Ovary (tissue), 9 donors: ENCODE results near the gene CDK5RAP1. TPM values are rescaled to one million over a fixed set of nuclear protein-coding genes. Genes with fewer than 3 reads are reported as not detected.

ENCODE experiments used
- DNase-seq, 5 donors: peaks; one replicate each; pipeline ENCODE4 v3.0.0-alpha.2; 2019 to 2020
- H3K27ac ChIP-seq, 2 donors: fragments of 200-600 bp; one replicate each; pipeline versions ENCODE4 v1.5.1 to v1.8.0; 2019 to 2022
- H3K27me3 ChIP-seq: fragments of 200-600 bp; one replicate; pipeline ENCODE4 v1.8.0; 2022
- H3K36me3 ChIP-seq: fragments of 200-600 bp; sonication (generic); one replicate; pipeline ENCODE4 v1.5.1; 2019
- H3K4me1 ChIP-seq: one replicate; pipeline ENCODE4 v1.8.1; 2013; ENCODE audit warnings: mild to moderate bottlenecking, moderate library complexity; ENCODE audit not compliant: insufficient read depth
- H3K4me3 ChIP-seq: fragments of 200-600 bp; sonication (generic); one replicate; pipeline ENCODE4 v1.5.1; 2017
- H3K9me3 ChIP-seq, 2 donors: fragments of 200-600 bp in 1 of 2; sonication (generic) in 1 of 2; one replicate each; pipeline versions ENCODE4 v1.5.1 to v1.8.1; 2013 to 2019; ENCODE audit warnings: mild to moderate bottlenecking in 1 of 2, moderate library complexity in 1 of 2
- CTCF ChIP-seq, 3 donors: fragments of 450-650 bp in 2 of 3; fragments of 200-600 bp in 1 of 3; IDR thresholded peaks; one replicate each; pipeline versions ENCODE4 v1.5.1 to v1.8.0; 2016 to 2022; ENCODE audit warnings: antibody characterized with exemption in 3 of 3, mild to moderate bottlenecking in 1 of 3
- EP300 ChIP-seq: sonication (generic); formaldehyde crosslinking; IDR thresholded peaks from one replicate; pipeline ENCODE4 v1.6.1; 2017; ENCODE audit warnings: antibody characterized with exemption
- POLR2A ChIP-seq: fragments of 450-650 bp; IDR thresholded peaks from one replicate; pipeline ENCODE4 v1.6.1; 2017; ENCODE audit warnings: antibody characterized with exemption, mild to moderate bottlenecking, moderate library complexity
- WGBS, 3 donors: extraction: QIAGEN DNeasy Blood & Tissue Kit in 1 of 3; methylation state at CpG; one replicate each; pipeline versions ENCODE4 v1.1.5 to v1.1.7; 2013 to 2017; 5-methylcytosine and 5-hydroxymethylcytosine counted together
- intact Hi-C, 4 donors: fragments of 100-400 bp; cut with DNase I; formaldehyde crosslinking; loops; one replicate each; pipeline versions ENCODE4 v1.11.0 to v1.15.1; 2022 to 2023
- polyA plus RNA-seq, 2 donors: library from polyadenylated mRNA; stranded (reverse); fragments of 200-250 nt in 1 of 2; fragments of 350-450 nt in 1 of 2; fragmentation: Illumina TruSeq in 1 of 2; extraction: RNeasy Lipid Tissue Mini Kit (QIAGEN cat#74804) in 1 of 2; gene quantifications; one replicate each; pipeline ENCODE4 v1.2.3, GENCODE V29; 2013 to 2014
- total RNA-seq, 7 donors: library from RNA; depleted of rRNA in 2 of 7; stranded (reverse); fragments of >200 nt in 2 of 7; fragmentation: NEBNext Ultra II Directional in 3 of 7; extraction: Animal tissue kit (Norgen Biotek cat#: 25700) in 3 of 7; gene quantifications; one replicate each; pipeline versions ENCODE4 v1.1.0 to v1.2.4, GENCODE V29; 2016 to 2023
- donor health status: DM: no; HTN: no; CAD: no; lungs with moderate emphysema.
- donor health status: DM: no; HTN: no; CAD: no.
- donor health status: Bipolar disorder and iron deficiency.
- donor health status: DM: yes; HTN: yes; CAD: no.
- donor health status: DM: no; HTN: no; CAD: no.
- donor health status: DM: yes; HTN: yes; CAD: no.

Gene CDK5RAP1
- total and polyA plus RNA-seq, 9 donors, result 17.3 to 31.9 (median 19.4) TPM

GRCh38 chr20:33411711-33412483 is 10.6 kb upstream of the CDK5RAP1 start:
- Histone ChIP-seq H3K36me3 (no peaks in the 10 kb centered on the region), H3K4me3 (no peak overlapping the region), H3K27me3 (no peaks in the 10 kb centered on the region), H3K27ac (no peak overlapping the region), H3K9me3 (no peaks in the 10 kb centered on the region), H3K4me1 (no peaks in the 10 kb centered on the region)
- WGBS, 3 donors, result 90 to 93% (median 91%) methylated on average over 7 of the region's 7 CpGs
- DNase-seq, result no peak
- intact Hi-C loops, result no loop called here
- TF ChIP-seq EP300, result no peak
- no peak for TF ChIP-seq CTCF (IDR thresholded peaks at IDR 0.05)
- no peak for TF ChIP-seq POLR2A

- no peak overlapping the region for H3K4me3 ChIP-seq
- H3K27ac ChIP-seq, result no peak overlapping the region
- no peaks in the 10 kb centered on the region for H3K4me1 ChIP-seq
- intact Hi-C loops, result no loop called here
- TF ChIP-seq EP300, result no peak
- TF ChIP-seq CTCF (IDR thresholded peaks at IDR 0.05), result no peak
- no peak for TF ChIP-seq POLR2A
- H3K27me3 ChIP-seq, result no peaks in the 10 kb centered on the region
- no peaks in the 10 kb centered on the region for H3K36me3 ChIP-seq
- 77 to 83% (median 80%) methylated on average over 7 of the region's 7 CpGs for WGBS, 3 donors
- DNase-seq, result no peak
- H3K9me3 ChIP-seq, result no peaks in the 10 kb centered on the region
Observed at GRCh38 chr20:33411242-33411641, 9.9 kb upstream of the CDK5RAP1 start.

GRCh38 chr20:33410081-33410742 is 8.9 kb upstream of the CDK5RAP1 start:
- Histone ChIP-seq H3K27ac (no peak overlapping the region), H3K27me3 (no peaks in the 10 kb centered on the region), H3K9me3 (no peaks in the 10 kb centered on the region), H3K4me1 (no peaks in the 10 kb centered on the region), H3K36me3 (no peaks in the 10 kb centered on the region), H3K4me3 (no peak overlapping the region)
- TF ChIP-seq CTCF (IDR thresholded peaks at IDR 0.05) (no peak), EP300 (no peak), POLR2A (no peak)
- DNase-seq, result no peak
- intact Hi-C loops, result no loop called here
- 93 to 95% (median 94%) methylated on average over 15 of the region's 15 CpGs for WGBS, 3 donors

GRCh38 chr20:33408716-33409654 is 7.7 kb upstream of the CDK5RAP1 start:
- 72 to 81% (median 78%) methylated on average over 18 of the region's 18 CpGs for WGBS, 3 donors
- Histone ChIP-seq H3K4me3 (no peak overlapping the region), H3K9me3 (no peaks in the 10 kb centered on the region), H3K27ac (no peak overlapping the region), H3K27me3 (no peaks in the 10 kb centered on the region), H3K36me3 (no peaks in the 10 kb centered on the region), H3K4me1 (no peaks in the 10 kb centered on the region)
- TF ChIP-seq CTCF (IDR thresholded peaks at IDR 0.05), result no peak
- no peak for TF ChIP-seq POLR2A
- TF ChIP-seq EP300, result no peak
- intact Hi-C loops, result no loop called here
- no peak for DNase-seq
